DND-41 (cell line): ENCODE results near the gene PC.
"Not testable (repeated sequence)": the region's sequence is repeated elsewhere in the genome, so short reads cannot be mapped to it uniquely, and the experiment has no call there.

Experiments used
- ATAC-seq: fragments of 200-7000 bp; cut with Tn5 transposase; 3 replicates; pipeline ENCODE4 v1.9.1; 2021; ENCODE audit warnings: low read depth; ENCODE audit not compliant: insufficient read depth
- DNase-seq: peaks from one replicate; pipeline ENCODE4 v3.0.0-alpha.2; 2020
- H2AFZ ChIP-seq: 2 replicates; pipeline ENCODE4 v1.6.0; 2012; ENCODE audit warnings: low read depth, low read length
- H3K27ac ChIP-seq: 2 replicates; pipeline ENCODE4 v1.5.1; 2012; ENCODE audit warnings: low read length, inconsistent platforms
- H3K27me3 ChIP-seq: fragments of 200-600 bp; sonication (generic); 2 replicates; pipeline ENCODE4 v1.6.0; 2012; ENCODE audit warnings: low read length, mild to moderate bottlenecking, inconsistent platforms; ENCODE audit not compliant: insufficient read depth, poor library complexity
- H3K36me3 ChIP-seq: 2 replicates; pipeline ENCODE4 v1.5.1; 2012; ENCODE audit warnings: low read length, inconsistent platforms; ENCODE audit not compliant: insufficient read depth
- H3K4me1 ChIP-seq: 2 replicates; pipeline ENCODE4 v1.5.1; 2012; ENCODE audit warnings: mild to moderate bottlenecking, low read length; ENCODE audit not compliant: insufficient read depth
- H3K4me2 ChIP-seq: 2 replicates; pipeline ENCODE4 v1.6.0; 2012; ENCODE audit warnings: mild to moderate bottlenecking, moderate library complexity, low read length, inconsistent platforms; ENCODE audit not compliant: insufficient read depth
- H3K4me3 ChIP-seq, 2 experiments: fragments of 200-600 bp in 1 of 2; shearing (Covaris generic) in 1 of 2; 2 replicates each; pipeline ENCODE4 v1.5.1; 2012 to 2016; ENCODE audit warnings: inconsistent platforms in 2 of 2, low read length in 2 of 2, mild to moderate bottlenecking in 2 of 2, low read depth in 1 of 2, moderate library complexity in 1 of 2
- H3K79me2 ChIP-seq: 2 replicates; pipeline ENCODE4 v1.6.0; 2012; ENCODE audit warnings: low read length, inconsistent platforms; ENCODE audit not compliant: insufficient read depth
- H3K9ac ChIP-seq: 2 replicates; pipeline ENCODE4 v1.6.0; 2012; ENCODE audit warnings: low read depth, mild to moderate bottlenecking, inconsistent platforms, low read length, moderate library complexity
- H3K9me3 ChIP-seq: 2 replicates; pipeline ENCODE4 v1.5.1; 2012; ENCODE audit warnings: low read length, moderate library complexity, mild to moderate bottlenecking, inconsistent platforms; ENCODE audit not compliant: insufficient read depth, severe bottlenecking
- H4K20me1 ChIP-seq: 2 replicates; pipeline ENCODE4 v1.6.0; 2012; ENCODE audit warnings: low read length; ENCODE audit not compliant: insufficient read depth
- EZH2 ChIP-seq: IDR thresholded peaks from 3 replicates; pipeline ENCODE4 v1.6.1; 2012; ENCODE audit warnings: borderline replicate concordance, low read depth, mild to moderate bottlenecking, moderate library complexity, low read length, inconsistent platforms; ENCODE audit not compliant: severe bottlenecking
- TF ChIP-seq, protein P1 (sequence below): IDR thresholded peaks from 2 replicates; pipeline ENCODE4 v1.5.1; 2012; ENCODE audit warnings: borderline replicate concordance, low read length, moderate library complexity, mild to moderate bottlenecking; ENCODE audit not compliant: poor library complexity, severe bottlenecking; ENCODE audit errors: extremely low read depth

Gene PC

DNA sequence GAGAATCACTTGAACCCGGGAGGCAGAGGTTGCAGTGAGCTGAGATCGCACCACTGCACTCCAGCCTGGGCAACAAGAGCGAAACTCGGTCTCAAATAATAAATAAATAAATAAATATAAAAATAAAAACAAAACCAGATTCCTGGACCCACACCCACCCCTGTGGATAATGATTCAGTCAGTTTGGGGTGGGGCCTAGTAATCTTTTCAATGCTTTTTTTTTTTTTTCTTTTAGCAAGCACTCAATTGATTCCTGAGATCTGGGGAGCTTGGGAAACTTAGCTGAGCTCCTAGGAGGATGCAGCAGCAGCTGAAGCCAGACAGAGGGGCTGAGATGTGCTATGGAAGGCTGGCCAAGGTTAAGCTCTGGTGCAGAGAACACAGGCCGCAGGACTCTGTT lies 4.6 kb upstream of the PC start:
- H4K20me1 ChIP-seq, result no peaks in the 10 kb centered on the region
- no peak for DNase-seq
- H3K9me3 ChIP-seq, result no peaks in the 10 kb centered on the region
- H3K4me1 ChIP-seq, result peaks cover 12% of the 10 kb centered on the region
- no peak overlapping the region for H3K27ac ChIP-seq
- H3K4me3 ChIP-seq, result no peak overlapping the region
- no peaks in the 10 kb centered on the region for H3K79me2 ChIP-seq
- no peak for ATAC-seq
- no peak overlapping the region for H2AFZ ChIP-seq
- no peak overlapping the region for H3K4me2 ChIP-seq
- no peaks in the 10 kb centered on the region for H3K36me3 ChIP-seq
- no peaks in the 10 kb centered on the region for H3K27me3 ChIP-seq
- TF ChIP-seq EZH2, result no peak
- TF ChIP-seq, protein P1, sequence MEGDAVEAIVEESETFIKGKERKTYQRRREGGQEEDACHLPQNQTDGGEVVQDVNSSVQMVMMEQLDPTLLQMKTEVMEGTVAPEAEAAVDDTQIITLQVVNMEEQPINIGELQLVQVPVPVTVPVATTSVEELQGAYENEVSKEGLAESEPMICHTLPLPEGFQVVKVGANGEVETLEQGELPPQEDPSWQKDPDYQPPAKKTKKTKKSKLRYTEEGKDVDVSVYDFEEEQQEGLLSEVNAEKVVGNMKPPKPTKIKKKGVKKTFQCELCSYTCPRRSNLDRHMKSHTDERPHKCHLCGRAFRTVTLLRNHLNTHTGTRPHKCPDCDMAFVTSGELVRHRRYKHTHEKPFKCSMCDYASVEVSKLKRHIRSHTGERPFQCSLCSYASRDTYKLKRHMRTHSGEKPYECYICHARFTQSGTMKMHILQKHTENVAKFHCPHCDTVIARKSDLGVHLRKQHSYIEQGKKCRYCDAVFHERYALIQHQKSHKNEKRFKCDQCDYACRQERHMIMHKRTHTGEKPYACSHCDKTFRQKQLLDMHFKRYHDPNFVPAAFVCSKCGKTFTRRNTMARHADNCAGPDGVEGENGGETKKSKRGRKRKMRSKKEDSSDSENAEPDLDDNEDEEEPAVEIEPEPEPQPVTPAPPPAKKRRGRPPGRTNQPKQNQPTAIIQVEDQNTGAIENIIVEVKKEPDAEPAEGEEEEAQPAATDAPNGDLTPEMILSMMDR, result no peak
- no peak overlapping the region for H3K9ac ChIP-seq

DNA sequence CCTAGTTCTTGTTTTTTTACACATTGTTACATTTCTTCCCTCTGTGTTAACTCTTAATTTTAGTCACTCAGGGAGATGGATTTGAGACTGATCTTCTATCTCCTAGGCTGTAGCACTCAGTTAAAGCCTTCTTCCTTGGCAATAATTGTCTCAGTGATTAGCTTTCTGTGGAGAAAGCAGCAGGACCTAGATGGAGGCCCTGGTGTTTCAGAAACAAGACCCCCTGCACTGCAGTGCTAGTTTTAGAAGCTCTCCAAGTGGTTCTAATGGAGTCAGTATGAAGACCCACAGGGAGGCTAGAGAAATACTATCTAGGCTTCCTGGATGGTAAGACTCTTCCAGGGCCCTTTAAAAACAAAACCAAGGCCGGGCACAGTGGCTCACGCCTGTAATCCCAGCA lies 4.1 kb upstream of the PC start:
- Histone ChIP-seq H2AFZ (no peak overlapping the region), H3K9ac (no peak overlapping the region), H4K20me1 (no peaks in the 10 kb centered on the region), H3K4me3 (no peak overlapping the region), H3K79me2 (no peaks in the 10 kb centered on the region; the same call in 1 of the 2 replicates), H3K4me1 (peaks cover 18% of the 10 kb centered on the region), H3K27me3 (no peaks in the 10 kb centered on the region), H3K36me3 (no peaks in the 10 kb centered on the region), H3K27ac (no peak overlapping the region), H3K4me2 (no peak overlapping the region), H3K9me3 (no peaks in the 10 kb centered on the region)
- ATAC-seq (no peak), DNase-seq (no peak)
- TF ChIP-seq EZH2, result no peak
- TF ChIP-seq, protein P1, result no peak

GRCh38 chr11:66961691-66962213 lies 3.6 kb upstream of the PC start:
- H3K9ac ChIP-seq, H3K27ac ChIP-seq, DNase-seq, H3K9me3 ChIP-seq, H2AFZ ChIP-seq, H3K4me2 ChIP-seq, H3K4me3 ChIP-seq, H3K79me2 ChIP-seq, ATAC-seq, H3K36me3 ChIP-seq, H3K27me3 ChIP-seq, H4K20me1 ChIP-seq: not testable (repeated sequence)
- peaks cover 23% of the 10 kb centered on the region for H3K4me1 ChIP-seq

GRCh38 chr11:66958956-66959274 lies 732 bp upstream of the PC start:
- Histone ChIP-seq H3K27me3 (no peaks in the 10 kb centered on the region), H3K4me1 (peaks cover 25% of the 10 kb centered on the region), H3K4me2 (peak overlapping the region; percentile 87), H4K20me1 (no peaks in the 10 kb centered on the region), H2AFZ (peak overlapping the region; percentile 91), H3K79me2 (no peaks in the 10 kb centered on the region; the same call in 1 of the 2 replicates), H3K36me3 (0 out of 2 replicates have a peak, but pooled peaks cover 3% of the 10 kb centered on the region), H3K9me3 (no peaks in the 10 kb centered on the region), H3K4me3 (peak overlapping the region; percentile 5 to 90; a peak in 3 of 4 replicates), H3K27ac (peak overlapping the region; percentile 45), H3K9ac (peak overlapping the region; percentile 46)
- no peak for TF ChIP-seq EZH2
- DNase-seq (no peak), ATAC-seq (no peak)
